HG03159 (cell line): ENCODE data around the gene SHMT1.
"Not testable (repeated sequence)": the region's sequence is repeated elsewhere in the genome, so short reads cannot be mapped to it uniquely, and the experiment has no call there.

Experiments used
- ATAC-seq: cut with Tn5 transposase; IDR thresholded peaks from one replicate; pipeline ENCODE4 v1.9.1; 2021; ENCODE audit warnings: mild to moderate bottlenecking, moderate library complexity; ENCODE audit not compliant: unreplicated experiment

SHMT1 gene

DNA sequence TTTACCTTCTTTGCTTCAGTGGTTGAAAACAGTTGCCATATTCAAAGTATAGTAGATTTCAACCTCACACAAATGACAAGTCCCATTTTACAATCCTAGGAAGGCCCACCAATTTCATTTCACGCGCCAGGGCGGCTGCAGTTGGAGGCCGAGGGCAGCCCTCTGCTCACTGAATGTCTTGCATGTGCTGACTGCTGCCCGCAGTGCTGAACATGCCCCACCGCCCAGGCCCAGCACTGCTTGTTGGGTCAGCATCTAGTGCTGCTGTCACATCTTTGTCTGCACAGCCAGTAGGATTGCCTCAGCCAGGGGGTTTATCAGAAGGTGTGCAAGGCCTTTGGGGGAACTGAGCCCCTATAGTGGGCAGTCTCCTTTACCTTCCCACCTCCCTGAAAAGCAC, 36.8 kb downstream of the SHMT1 start:
- no peak for ATAC-seq

DNA sequence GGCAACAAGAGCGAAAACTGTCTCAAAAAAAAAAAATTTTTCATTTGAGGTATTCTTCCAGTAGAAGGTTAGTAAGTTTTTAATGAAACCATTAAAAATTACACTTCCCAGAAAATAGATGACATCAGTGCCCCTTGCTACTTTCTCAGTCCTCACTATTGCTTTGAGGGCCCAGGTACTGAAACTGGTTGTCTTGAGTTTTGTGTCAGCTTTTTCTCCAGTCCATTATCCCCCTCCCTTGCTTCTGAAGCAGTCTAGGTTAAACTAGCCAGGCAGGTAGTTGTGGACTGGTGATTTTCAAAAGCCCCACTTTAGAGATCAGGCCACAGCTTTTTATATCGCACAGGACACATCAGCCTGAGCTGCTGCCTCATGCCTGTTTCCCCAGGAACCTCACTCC, 37.3 kb downstream of the SHMT1 start:
- no peak for ATAC-seq

DNA sequence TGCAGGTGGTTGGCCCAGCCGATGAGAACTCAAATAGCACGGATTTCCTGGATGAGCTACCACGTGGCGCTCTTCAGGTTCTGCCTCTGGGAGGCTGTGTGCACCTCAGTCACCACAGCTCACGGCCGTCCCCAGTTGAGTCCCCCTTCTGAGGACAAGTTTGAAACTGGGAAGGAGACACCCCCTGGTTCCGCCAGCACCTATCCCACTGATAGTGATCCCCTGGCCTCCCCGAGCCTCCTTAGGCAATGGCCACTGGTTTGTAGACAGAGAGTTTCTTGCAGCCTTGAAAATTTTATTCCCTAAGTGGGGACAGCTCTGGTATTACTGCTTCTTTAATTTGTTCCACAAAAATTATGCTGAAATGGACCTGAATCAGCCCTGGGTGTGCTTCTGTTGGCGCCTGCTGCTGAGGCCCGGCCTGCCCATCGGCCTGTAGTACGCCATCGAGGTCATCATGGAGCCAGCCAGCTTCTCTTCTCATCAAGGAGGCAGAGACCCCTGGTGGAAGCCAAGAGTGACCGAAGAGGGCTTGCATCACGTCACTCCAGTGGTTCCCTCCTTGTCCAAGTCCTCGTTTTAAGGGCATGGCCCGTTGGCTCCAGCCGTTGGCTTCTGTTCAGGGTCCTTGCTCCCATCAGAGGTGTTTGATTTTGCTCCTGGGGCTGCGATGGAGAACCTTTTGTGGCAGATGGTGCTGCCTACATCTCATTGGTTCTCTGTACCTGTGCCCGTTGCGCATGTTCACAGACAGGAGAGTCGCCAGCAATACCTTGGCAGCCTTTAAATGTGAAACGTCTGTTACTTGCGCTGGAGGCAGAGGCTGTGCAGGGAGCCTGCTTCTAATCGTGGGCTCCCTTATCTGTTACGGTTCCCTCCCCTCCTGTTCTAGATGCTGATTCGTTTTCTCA, 39.0 kb downstream of the SHMT1 start:
- no peak for ATAC-seq

DNA sequence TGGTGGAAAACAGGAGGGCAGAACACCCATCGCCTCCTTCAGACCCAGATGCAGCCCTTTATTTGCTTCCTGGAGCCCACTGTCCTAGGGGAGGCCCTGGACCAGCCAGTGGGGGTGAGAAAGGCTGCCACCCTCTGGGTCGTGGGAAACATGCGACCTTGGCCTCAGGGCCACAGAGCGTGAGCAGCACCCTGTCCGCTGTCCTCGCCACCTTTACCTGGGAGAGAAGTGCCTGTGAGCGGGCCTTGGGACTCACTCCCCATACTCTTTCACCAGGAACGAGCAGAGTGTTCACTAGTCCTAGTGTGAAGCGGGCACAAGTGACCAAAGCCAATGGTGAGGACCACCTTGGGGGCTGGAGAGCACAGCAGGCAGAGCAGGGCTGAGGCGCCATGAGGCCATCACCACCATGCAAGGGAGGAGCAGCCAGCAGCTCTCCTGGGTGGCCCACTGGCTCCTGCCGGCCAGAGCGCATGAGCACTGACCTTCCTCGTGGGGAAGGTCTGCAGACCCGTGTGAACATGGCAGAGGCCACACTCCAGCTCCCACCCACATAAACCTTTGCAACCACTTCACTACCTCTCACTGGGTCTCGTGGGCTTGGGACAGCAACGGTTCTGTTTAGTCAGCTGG, 39.7 kb downstream of the SHMT1 start:
- no peak for ATAC-seq

DNA sequence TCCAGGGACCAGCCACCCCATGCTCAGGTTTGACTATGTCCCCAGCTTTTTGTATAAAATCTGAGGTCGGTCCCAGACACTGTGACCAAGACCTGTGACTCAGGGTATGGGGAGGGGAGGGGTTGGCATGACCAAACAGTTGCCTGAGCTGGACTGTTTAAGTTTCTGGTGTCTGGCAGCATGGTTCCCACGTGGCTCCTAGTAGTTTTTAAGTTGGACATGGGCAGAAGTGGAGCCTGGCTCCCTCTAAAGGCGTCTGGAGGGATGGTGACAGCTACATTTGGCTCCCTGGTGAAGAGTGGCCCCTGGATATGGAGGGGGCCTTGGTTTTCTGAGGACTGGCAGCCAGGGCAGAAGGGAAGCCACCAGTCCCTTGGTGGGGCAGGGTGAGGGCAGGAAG, 40.3 kb downstream of the SHMT1 start:
- ATAC-seq: no peak

DNA sequence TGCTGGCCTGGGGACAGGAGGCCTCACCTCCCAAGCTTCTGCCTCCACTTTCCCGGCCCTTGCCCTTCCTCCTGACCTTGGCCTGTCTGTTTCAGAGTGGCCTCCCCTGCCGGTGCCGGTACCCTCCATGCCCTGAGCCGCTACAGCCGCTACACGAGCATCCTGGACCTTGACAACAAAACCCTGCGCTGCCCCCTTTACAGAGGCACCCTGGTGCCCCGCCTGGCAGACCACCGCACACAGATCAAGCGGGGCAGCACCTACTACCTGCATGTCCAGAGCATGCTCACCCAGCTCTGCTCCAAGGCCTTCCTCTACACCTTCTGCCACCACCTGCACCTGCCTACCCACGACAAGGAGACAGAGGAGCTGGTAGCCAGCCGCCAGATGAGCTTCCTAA, 40.8 kb downstream of the SHMT1 start:
- no peak for ATAC-seq

DNA sequence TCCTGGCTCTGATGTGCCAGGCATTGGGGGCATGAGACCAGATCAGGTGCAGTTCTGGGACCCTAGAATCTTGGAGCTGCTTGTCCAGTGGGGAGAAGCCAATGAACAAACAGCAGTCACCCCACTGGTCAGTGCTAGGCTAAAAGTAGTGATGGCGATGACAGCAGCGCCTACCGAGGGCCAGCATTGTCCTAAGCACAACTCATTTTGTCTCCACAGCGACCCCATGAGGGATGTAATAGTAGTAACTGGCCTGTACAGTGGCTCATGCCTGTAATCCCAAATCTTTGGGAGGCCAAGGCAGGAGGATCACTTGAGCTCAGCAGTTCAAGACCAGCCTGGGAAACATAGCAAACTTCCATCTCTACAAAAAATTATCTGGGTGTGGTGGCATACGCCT, 42.0 kb downstream of the SHMT1 start:
- ATAC-seq: no peak

DNA sequence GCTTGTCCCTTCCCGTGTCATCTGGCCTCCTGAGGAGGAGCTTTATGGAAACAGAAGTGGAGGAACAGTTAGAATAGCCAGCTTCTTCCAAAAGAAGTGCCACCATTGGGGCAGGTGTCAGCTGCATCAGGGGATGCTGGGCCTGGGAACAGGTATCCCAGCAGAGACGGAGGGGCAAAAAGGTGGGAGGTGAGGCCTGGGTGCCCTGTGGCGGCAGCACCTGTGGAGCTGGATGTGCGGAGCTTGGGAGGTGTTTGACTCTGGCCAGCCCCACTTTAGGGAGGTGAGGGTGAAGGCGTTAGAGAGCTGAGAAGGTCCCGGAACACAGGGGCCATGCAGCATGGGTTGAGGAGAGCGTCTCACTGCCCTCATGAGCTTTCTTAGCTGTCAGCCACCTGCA, 43.0 kb downstream of the SHMT1 start:
- no peak for ATAC-seq

DNA sequence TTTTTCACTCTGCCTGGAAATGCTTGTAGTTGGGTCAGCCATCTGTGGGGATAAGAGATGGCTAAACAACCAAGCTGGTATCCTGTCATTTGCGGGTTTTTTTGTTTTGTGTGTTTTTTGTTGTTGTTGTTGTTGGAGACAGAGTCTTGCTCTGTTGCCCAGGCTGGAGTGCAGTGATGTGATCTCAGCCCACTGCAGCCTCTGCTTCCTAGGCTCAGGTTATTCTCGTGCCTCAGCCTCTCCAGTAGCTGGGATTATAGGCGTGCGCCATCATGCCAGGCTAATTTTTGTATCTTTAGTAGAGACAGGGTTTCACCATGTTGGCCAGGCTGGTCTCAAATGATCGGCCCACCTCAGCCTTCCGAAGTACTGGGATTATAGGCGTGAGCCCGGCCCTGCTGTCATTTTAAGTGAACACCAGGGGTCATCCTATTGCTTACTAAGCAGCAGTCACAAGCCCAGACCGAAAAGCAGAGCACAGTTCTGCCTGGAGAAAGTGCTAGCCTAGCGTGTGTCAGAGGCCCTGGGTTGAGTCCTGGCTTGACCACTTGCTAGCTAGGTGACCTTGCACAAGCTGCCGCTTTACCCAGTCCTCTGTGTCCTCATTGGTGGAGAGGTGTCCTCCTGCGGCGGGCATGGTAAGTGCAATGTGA, 43.6 kb downstream of the SHMT1 start:
- no peak for ATAC-seq

DNA sequence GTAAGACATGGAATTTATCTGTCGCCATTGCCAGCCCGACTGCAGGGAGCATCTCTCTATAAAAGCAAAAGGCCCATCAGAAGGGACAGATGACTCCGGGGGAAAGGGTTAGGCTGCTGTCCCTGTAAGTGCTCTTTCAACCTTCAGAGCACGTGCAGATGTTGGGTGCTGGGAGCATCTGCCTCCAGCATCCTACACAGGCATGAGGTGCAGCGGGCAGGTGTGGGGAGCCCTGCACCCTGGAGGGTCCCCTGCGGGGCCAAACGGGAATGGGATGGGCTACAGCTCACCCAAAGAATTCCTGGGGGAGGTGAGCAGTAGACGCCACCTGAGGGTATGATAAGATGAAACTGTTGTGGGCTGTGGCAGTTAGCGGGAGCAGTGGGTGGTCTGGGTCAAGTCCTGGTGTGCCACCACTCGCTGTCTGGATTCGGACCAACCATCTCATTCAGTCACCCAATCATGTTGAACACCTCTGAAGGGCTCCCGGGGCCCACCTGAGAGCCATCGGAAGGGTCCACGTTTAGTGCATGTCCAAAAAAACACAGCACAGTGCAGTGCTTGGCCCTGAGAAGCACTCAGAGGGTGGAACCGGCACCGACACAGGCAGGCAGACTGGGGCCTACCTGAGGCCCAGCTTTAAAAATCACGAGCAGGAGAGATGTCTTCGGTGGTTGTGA, 44.4 kb downstream of the SHMT1 start:
- no peak for ATAC-seq

DNA sequence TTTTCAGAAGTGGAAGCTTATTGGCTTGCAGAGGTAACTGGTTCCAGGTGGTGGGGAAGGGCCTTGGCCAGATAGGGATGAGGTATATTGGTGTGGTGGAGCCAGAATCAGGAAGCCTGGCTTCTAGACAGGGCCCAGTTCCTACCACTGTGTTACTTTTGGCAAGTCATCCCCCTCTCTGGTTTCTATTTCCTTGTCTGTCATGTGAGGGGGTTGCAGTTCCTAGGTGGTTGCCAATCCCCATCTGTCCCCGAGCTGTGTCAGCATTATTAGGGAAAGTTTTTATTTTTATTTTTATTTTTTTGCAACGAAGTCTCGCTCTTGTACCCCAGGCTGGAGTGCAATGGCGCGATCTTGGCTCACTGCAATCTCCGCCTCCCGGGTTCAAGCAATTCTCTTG, 45.2 kb downstream of the SHMT1 start:
- ATAC-seq: no peak

DNA sequence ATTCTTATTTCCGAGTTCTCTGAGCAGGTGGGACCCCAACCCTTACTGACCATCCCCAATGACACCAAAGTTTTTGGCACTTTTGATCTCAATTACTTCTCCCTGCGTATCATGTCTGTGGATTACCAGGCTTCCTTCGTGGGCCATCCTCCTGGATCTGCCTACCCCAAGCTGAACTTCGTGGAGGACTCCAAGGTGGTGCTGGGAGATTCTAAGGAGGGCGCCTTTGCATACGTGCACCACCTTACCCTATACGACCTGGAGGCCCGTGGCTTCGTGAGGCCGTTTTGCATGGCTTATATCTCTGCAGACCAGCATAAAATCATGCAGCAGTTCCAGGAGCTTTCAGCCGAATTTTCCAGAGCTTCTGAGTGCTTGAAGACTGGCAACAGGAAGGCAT, 47.4 kb downstream of the SHMT1 start:
- no peak for ATAC-seq

DNA sequence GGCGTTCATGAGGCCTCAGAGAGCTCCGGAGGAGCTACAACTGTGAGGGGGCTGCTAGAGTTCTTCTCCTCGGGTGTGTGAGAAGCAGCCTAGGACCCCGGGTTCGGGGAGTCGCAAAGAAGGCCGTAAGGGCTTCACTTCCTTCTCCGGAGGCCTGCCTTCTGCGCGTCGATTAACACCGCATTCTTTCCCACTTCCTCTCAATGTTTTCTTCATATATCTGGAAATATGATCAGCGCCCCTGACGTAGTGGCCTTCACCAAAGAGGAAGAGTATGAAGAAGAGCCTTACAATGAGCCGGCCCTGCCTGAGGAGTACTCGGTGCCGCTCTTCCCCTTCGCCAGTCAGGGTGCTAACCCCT, 47.8 kb downstream of the SHMT1 start:
- ATAC-seq: no peak

DNA sequence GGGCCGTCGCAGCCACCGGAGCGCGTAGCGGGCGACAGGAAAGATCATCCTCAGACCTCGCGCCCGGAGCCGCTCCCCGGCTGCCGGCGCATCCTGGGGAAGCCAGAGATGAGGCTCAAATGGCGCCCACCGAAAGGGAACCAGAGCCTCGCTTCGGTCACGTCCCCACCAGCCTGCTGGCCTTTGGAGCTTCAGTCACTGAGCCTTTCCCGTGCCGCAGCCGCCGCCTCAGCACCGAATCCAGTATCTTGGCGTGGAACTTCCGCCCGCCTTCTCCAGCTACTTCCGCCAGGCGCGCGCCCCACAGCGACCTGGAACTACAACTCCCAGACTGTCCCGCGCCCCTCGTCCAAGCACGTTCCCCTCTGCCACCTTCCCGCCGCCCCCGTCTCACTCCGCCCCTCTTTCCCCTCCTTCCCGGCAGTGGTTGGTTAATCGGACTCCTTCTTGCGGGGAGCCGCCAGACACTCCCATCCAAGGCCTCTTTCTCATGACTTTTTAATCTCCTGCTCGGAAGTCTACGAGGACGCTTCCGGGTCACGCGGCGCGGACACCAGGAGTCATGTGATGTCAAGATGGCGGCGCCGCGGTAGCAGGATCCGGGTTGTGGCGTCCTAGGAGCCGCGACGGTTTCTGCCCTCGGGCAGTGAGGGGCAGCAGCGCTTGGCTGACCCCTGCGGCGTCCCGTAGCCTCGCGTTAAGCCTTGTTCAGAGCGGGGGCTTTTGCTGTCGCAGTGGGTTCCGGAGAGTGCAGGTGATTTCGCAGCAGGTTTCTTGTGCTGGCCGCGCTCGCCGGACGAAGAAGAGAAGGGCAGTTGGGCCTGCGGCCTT, 48.4 kb downstream of the SHMT1 start, which contains the start of the genes SMCR8 and TOP3A:
SMCR8 (plus strand) TSS at position 563 of the 831 bp plus-strand sequence. CDS start 497 bp downstream, outside the sequence.
TOP3A (minus strand) TSS at position 264 of the 831 bp plus-strand sequence; CDS start at position 48, 216 bp downstream.
- ATAC-seq: peak; percentile 87

DNA sequence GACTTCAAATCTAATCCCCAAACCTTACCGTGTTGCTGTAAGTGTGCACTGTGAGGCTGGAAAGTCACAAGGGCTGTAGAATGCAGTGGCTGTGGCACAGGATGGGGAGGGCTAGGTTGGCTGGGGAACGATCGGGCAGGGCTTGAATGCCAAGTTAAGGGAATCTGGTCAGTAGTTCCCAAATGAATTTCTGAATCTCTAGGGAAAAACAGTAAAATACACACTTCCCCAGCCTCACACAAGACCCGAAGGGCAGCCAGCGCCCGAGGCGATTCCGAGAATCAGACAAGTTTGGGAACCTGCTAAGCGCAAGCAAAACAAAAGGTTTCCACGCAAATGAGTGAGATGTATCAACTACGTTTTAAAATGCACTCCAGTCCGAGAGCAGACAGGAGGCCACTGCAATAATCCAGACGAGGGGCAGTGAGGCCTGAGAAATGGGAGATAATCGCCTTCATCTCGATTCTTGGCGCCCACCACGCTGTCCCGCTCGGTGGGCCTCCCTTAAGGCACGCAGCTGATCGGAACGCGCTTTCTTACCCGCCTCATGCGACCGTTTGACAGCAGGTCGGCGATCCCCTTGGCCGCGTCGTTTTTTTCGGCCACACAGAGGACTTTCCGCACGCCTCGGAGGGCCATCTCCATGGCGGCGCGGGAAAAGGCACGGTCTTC, 49.2 kb downstream of the SHMT1 start:
- no peak for ATAC-seq

DNA sequence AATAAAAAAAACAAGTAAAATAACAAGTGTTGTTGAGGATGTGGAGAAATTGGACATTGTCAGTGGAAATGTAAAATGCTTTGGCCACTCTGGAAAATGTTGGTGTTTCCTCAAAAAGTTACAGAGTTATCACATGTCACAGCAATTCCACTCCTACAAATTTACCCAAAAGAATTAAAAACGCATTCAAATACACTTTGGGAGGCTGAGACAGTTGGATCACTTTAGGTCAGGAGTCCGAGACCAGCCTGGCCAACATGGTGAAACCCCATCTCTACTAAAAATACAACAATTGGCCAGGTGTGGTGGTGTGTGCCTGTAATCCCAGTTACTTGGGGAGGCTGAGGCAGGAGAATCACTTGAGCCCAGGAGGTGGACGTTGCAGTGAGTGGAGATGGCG, 54.1 kb downstream of the SHMT1 start:
- ATAC-seq: no peak

DNA sequence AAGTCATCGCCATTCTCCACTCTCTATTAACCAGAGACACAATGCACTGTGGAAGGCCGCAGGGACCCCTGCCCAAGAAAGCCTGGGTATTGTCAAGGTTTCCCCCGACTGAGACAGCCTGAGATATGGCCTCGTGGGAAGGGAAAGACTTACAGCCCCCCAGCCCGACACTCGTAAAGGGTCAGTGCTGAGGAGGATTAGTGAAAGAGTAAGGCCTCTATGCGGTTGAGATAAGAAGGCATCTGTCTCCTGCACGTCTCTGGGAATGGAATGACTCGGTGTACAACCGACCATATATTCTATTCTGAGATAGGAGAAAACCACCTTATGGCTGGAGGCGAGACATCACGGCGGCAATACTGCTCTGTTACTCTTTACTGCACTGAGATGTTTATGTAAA, 60.1 kb downstream of the SHMT1 start:
- not testable (repeated sequence) for ATAC-seq

DNA sequence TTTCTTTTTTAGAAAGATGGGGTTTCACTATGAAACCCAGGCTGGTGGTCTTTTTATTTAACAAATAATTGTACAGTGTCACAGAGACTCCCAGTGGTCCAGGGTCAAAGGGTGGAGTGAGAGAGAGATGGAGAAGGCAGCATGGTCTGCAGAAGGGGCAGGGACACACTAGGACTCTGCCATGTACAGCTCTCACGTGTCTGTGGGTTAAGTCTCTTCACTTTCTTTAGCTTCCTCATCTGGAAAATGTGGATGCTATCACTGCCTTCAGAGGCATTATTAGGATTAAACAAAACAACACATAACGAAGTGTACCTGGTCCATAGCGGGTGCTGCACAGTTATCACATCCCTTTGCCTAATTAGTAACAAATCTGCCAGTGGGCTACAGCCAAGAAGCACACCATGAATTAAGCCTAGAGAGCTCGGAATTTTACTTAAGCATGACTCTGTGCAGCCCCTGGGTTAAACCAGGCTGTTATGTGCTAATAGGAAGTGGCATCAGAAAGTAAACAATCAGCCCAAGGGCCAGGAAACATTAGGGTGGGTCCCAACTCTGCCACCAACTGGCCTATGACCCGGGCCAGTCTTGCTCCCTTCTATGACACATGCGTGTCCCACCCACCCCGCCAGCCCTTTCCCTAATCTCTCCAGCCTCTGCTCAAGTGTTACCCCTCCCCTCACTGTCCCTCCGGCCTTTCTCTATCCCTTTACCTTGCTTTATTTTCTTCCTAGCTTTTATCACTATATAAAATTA, 62.4 kb downstream of the SHMT1 start:
- no peak for ATAC-seq

DNA sequence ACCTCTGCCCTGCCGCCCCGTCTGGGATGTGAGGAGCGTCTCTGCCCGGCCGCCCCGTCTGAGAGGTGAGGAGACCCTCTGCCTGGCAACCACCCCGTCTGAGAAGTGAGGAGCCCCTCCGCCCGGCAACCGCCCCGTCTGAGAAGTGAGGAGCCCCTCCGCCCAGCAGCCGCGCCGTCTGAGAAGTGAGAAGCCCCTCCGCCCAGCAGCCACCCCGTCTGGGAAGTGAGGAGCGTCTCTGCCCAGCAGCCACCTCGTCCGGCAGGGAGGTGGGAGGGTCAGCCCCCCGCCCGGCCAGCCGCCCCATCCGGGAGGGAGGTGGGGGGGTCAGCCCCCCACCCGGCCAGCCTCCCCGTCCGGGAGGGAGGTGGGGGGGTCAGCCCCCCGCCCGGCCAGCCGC, 65.3 kb downstream of the SHMT1 start:
- ATAC-seq: not testable (repeated sequence)
